ENCODE results near the gene FOCAD. TPM values are rescaled to one million over a fixed set of nuclear protein-coding genes. Genes with fewer than 3 reads are reported as not detected.

The FOCAD gene
- total RNA-seq, 1 donor from 2014 or later = 104 TPM

GRCh38 chr9:21029661-21030060 lies 345.6 kb downstream of the FOCAD start:
- H3K4me1 Mint-ChIP-seq (ENCODE audit: low read depth, unreplicated experiment) = no peaks in the 10 kb centered on the region
- no peak for DNase-seq
- peaks cover 4% of the 10 kb centered on the region for H3K27me3 Mint-ChIP-seq (ENCODE audit: unreplicated experiment)
- peaks cover 3% of the 10 kb centered on the region for H3K9me3 Mint-ChIP-seq (ENCODE audit: unreplicated experiment)
- no peak for TF ChIP-seq CTCF (IDR thresholded peaks at IDR 0.05; ENCODE audit: partially characterized antibody, unreplicated experiment)
- H3K27ac Mint-ChIP-seq (ENCODE audit: unreplicated experiment) = no peak overlapping the region
- H3K4me3 Mint-ChIP-seq (ENCODE audit: unreplicated experiment) = no peak overlapping the region
- peaks cover 3% of the 10 kb centered on the region for H3K36me3 Mint-ChIP-seq (ENCODE audit: unreplicated experiment)

DNA sequence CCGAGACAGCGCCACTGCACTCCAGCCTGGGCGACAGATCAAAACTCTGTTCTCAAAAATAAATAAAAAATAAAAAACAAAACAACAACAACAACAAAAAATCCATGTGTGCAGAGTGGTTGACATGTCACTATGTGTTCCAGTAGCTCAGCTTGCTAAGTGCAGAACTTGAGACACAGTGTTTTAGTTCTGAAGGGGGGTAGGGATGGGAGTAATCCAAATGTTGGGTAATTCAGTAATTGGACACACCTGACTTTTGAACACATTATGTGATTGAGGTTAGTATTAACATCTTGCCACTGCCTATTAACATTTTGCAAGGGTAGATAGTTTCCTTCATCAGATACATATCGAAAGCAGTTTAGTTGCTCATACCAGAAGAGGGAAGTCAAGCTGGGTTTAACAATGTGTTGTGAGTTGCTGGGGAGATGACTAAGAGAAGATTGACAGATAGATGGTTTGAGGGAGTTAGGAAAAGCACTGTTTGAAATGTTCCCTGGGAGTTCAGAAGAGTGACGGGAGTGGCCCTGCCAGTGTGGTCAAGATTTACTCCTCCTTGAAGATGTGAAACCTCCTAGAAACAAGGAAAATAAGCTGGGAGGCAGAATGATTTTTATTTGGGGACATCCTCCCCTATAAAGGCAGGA lies 346.5 kb downstream of the FOCAD start:
- peaks cover 3% of the 10 kb centered on the region for H3K36me3 Mint-ChIP-seq (ENCODE audit: unreplicated experiment)
- no peak overlapping the region for H3K27ac Mint-ChIP-seq (ENCODE audit: unreplicated experiment)
- H3K4me1 Mint-ChIP-seq (ENCODE audit: low read depth, unreplicated experiment) = no peaks in the 10 kb centered on the region
- TF ChIP-seq CTCF (IDR thresholded peaks at IDR 0.05; ENCODE audit: partially characterized antibody, unreplicated experiment) = no peak
- peaks cover 4% of the 10 kb centered on the region for H3K27me3 Mint-ChIP-seq (ENCODE audit: unreplicated experiment)
- H3K4me3 Mint-ChIP-seq (ENCODE audit: unreplicated experiment) = no peak overlapping the region
- H3K9me3 Mint-ChIP-seq (ENCODE audit: unreplicated experiment) = peaks cover 3% of the 10 kb centered on the region
- DNase-seq = no peak

DNA sequence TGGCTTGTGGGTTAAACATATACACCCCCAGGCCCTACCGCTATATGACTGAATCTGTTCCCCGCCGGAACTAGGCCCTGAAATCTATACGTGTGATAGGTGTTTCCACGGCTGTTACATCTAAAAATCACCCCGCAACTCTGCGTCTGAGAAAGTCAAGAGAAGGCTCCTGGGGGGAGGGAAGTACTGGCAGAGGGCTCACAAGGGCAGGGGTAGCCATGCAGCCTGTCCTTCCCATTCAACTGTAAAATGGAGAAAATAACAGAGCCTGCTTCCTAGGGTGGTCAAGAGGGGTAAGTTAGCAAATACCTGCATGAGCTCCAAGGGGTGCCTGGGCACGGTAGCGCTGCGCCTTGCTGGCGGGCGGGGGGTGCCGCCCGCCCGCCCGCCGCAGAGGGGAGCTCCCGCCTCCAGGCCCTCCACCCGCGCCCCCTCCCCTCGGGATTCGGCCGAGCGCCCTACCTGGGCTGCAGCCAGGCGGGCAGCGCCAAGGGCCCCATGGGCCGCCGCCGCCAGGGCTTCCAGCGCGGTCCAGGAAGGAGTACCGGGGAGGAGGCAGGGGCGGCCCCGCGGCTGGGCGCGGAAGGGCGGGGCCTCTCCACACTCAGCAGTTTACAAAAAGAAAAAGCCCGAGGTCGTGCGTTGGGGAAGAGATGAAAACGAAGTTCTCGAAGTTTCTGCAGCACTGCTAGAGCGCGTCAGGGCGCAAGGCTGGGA lies 347.2 kb downstream of the FOCAD start, which contains the start of gene HACD4:
Gene HACD4 (minus strand): TSS at position 550 of the 717 bp plus-strand sequence. CDS start 50 bp downstream, at position 500.
- Mint-ChIP-seq H3K4me1 (ENCODE audit: low read depth, unreplicated experiment) (no peaks in the 10 kb centered on the region), H3K27me3 (ENCODE audit: unreplicated experiment) (peaks cover 4% of the 10 kb centered on the region), H3K9me3 (ENCODE audit: unreplicated experiment) (peaks cover 3% of the 10 kb centered on the region), H3K27ac (ENCODE audit: unreplicated experiment) (no peak within 1 kb of the TSS), H3K4me3 (ENCODE audit: unreplicated experiment) (peak within 1 kb of the TSS; percentile 52), H3K36me3 (ENCODE audit: unreplicated experiment) (peaks cover 3% of the 10 kb centered on the region)
- peak; percentile 40 for DNase-seq
- TF ChIP-seq CTCF (IDR thresholded peaks at IDR 0.05; ENCODE audit: partially characterized antibody, unreplicated experiment) = no peak

DNA sequence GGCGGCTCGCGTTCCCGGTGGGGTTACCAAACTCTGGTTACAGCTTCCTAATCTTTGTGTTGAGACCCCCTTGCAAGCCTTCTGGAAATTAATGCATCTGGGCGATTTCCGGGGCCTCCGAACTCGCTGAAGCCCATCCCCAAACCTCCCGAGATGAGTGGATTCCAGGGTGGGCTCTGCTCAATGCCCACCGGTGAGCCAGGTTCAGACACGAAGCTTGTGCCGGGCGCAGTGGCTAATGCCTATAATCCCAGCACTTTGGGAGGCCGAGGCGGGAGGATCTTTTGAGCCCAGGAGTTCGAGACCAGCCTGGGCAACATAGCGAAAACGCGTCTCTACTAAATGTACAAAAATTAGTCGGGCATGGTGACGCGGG lies 347.7 kb downstream of the FOCAD start:
- Mint-ChIP-seq H3K27ac (ENCODE audit: unreplicated experiment) (no peak overlapping the region), H3K9me3 (ENCODE audit: unreplicated experiment) (peaks cover 3% of the 10 kb centered on the region), H3K4me1 (ENCODE audit: low read depth, unreplicated experiment) (no peaks in the 10 kb centered on the region), H3K4me3 (ENCODE audit: unreplicated experiment) (peak overlapping the region; percentile 52), H3K27me3 (ENCODE audit: unreplicated experiment) (peaks cover 4% of the 10 kb centered on the region), H3K36me3 (ENCODE audit: unreplicated experiment) (peaks cover 3% of the 10 kb centered on the region)
- no peak for DNase-seq
- no peak for TF ChIP-seq CTCF (IDR thresholded peaks at IDR 0.05; ENCODE audit: partially characterized antibody, unreplicated experiment)

GRCh38 chr9:21037278-21037677 lies 353.2 kb downstream of the FOCAD start:
- Mint-ChIP-seq H3K27ac (ENCODE audit: unreplicated experiment) (no peak overlapping the region), H3K27me3 (ENCODE audit: unreplicated experiment) (peaks cover 4% of the 10 kb centered on the region), H3K9me3 (ENCODE audit: unreplicated experiment) (peaks cover 3% of the 10 kb centered on the region), H3K36me3 (ENCODE audit: unreplicated experiment) (peaks cover 3% of the 10 kb centered on the region), H3K4me3 (ENCODE audit: unreplicated experiment) (no peak overlapping the region), H3K4me1 (ENCODE audit: low read depth, unreplicated experiment) (no peaks in the 10 kb centered on the region)
- no peak for TF ChIP-seq CTCF (IDR thresholded peaks at IDR 0.05; ENCODE audit: partially characterized antibody, unreplicated experiment)
- no peak for DNase-seq
